GM12878 (cell line): ENCODE data around the gene PRR3. TPM values are rescaled to one million over a fixed set of nuclear protein-coding genes. Genes with fewer than 3 reads are reported as not detected.

ENCODE experiments used
- ATF7 ChIP-seq: fragments of 450-650 bp; IDR thresholded peaks from 2 replicates; pipeline ENCODE4 v1.6.1; 2016; ENCODE audit warnings: low read depth, mild to moderate bottlenecking
- CBX3 ChIP-seq: fragments of 200-600 bp; sonication (generic); IDR thresholded peaks from 2 replicates; pipeline ENCODE4 v1.6.1; 2016; ENCODE audit warnings: low read depth, borderline replicate concordance
- CREB1 ChIP-seq: IDR thresholded peaks from 2 replicates; pipeline ENCODE4 v1.6.1; 2012; ENCODE audit warnings: low read depth, mild to moderate bottlenecking, inconsistent platforms
- GABPA ChIP-seq: IDR thresholded peaks from 2 replicates; pipeline ENCODE4 v1.6.1; 2014; ENCODE audit warnings: antibody characterized with exemption, low read depth, mild to moderate bottlenecking, inconsistent platforms
- GATAD2B ChIP-seq: fragments of 450-650 bp; conservative IDR thresholded peaks from 2 replicates; pipeline ENCODE4 v1.6.1; 2017; ENCODE audit warnings: low read depth, mild to moderate bottlenecking, moderate library complexity
- IKZF2 ChIP-seq, 2 experiments: fragments of 450-650 bp; IDR thresholded peaks; 2 replicates each; pipeline ENCODE4 v1.6.1; 2017; ENCODE audit warnings: mild to moderate bottlenecking in 2 of 2, moderate library complexity in 2 of 2
- JUND ChIP-seq: IDR thresholded peaks from 2 replicates; pipeline ENCODE4 v1.6.1; 2012; ENCODE audit warnings: low read depth, mild to moderate bottlenecking, low read length, improper control_type of control experiment, moderate library complexity
- MTA3 ChIP-seq: IDR thresholded peaks from 2 replicates; pipeline ENCODE4 v1.6.1; 2012; ENCODE audit warnings: low read length, inconsistent platforms, borderline replicate concordance
- NFIC ChIP-seq: IDR thresholded peaks from 2 replicates; pipeline ENCODE4 v1.6.1; 2012; ENCODE audit warnings: low read depth, mild to moderate bottlenecking, inconsistent platforms, low read length, moderate library complexity
- NR2C2 ChIP-seq: IDR thresholded peaks from 2 replicates; pipeline ENCODE4 v1.6.1; 2011; ENCODE audit warnings: borderline replicate concordance, low read depth; ENCODE audit not compliant: control insufficient read depth, insufficient read length
- POLR2A ChIP-seq: IDR thresholded peaks from 2 replicates; pipeline ENCODE4 v1.6.1; 2011; ENCODE audit warnings: low read depth, mild to moderate bottlenecking, low read length
- SMARCA5 ChIP-seq: fragments of 450-650 bp; IDR thresholded peaks from 2 replicates; pipeline ENCODE4 v1.6.1; 2017; ENCODE audit warnings: mild to moderate bottlenecking
- SREBF1 ChIP-seq: IDR thresholded peaks from 2 replicates; pipeline ENCODE4 v1.6.1; 2012; ENCODE audit warnings: mild to moderate bottlenecking, low read length
- STAT1 ChIP-seq: fragments of 450-650 bp; conservative IDR thresholded peaks from 2 replicates; pipeline ENCODE4 v1.6.1; 2014; ENCODE audit warnings: antibody characterized with exemption, mild to moderate bottlenecking
- TCF3 ChIP-seq: IDR thresholded peaks from 2 replicates; pipeline ENCODE4 v1.6.1; 2012; ENCODE audit warnings: low read depth, mild to moderate bottlenecking, low read length, borderline replicate concordance; ENCODE audit not compliant: insufficient read depth
- YBX1 ChIP-seq: fragments of 450-650 bp; IDR thresholded peaks from 2 replicates; pipeline ENCODE4 v1.6.1; 2016; ENCODE audit warnings: antibody characterized with exemption
- ZNF24 ChIP-seq: fragments of 450-650 bp; IDR thresholded peaks from 2 replicates; pipeline ENCODE4 v1.6.1; 2017; ENCODE audit warnings: antibody characterized with exemption, mild to moderate bottlenecking
- ZNF274 ChIP-seq: IDR thresholded peaks from one replicate; pipeline ENCODE4 v1.8.0; 2011; ENCODE audit not compliant: insufficient read length, insufficient read depth
- polyA plus RNA-seq, 11 experiments: library from polyadenylated mRNA; depleted of rRNA in 4 of 11; unstranded in 6 of 11; stranded (reverse) in 5 of 11; fragments of >200 nt; fragmentation: Nextera tagmentation in 4 of 11; fragmentation: Illumina TruSeq in 1 of 11; extraction: Ambion mirVana in 4 of 11; extraction: Trizol in 1 of 11; gene quantifications; 1 replicate in 1 of 11; 2 replicates in 10 of 11; pipeline versions ENCODE4 v1.2.1 to v1.2.3, GENCODE V29; 2011 to 2016; ENCODE audit warnings: inconsistent platforms in 2 of 11, missing spikeins in 2 of 11, low read depth in 1 of 11
- total RNA-seq, 4 experiments: library from RNA; depleted of rRNA in 3 of 4; stranded (reverse); fragments of >200 nt in 3 of 4; fragmentation: Illumina TruSeq in 1 of 4; extraction: Trizol in 1 of 4; gene quantifications; 2 replicates each; pipeline versions ENCODE4 v1.2.1 to v1.2.3, GENCODE V29; 2013 to 2021
- TF ChIP-seq, protein P1 (sequence below): fragments of 450-650 bp; IDR thresholded peaks from 2 replicates; pipeline ENCODE4 v1.6.1; 2017; ENCODE audit warnings: borderline replicate concordance
- TF ChIP-seq, protein P2 (sequence below): IDR thresholded peaks from 2 replicates; pipeline ENCODE4 v1.6.1; 2012; ENCODE audit warnings: mild to moderate bottlenecking, low read depth, low read length
- TF ChIP-seq, protein P3 (sequence below): fragments of 450-650 bp; formaldehyde crosslinking; IDR thresholded peaks from 2 replicates; pipeline ENCODE4 v1.4.0; 2020; ENCODE audit warnings: mild to moderate bottlenecking, moderate library complexity
- TF ChIP-seq, protein P4 (sequence below): fragments of 450-650 bp; IDR thresholded peaks from 2 replicates; pipeline ENCODE4 v1.6.1; 2014; ENCODE audit warnings: mild to moderate bottlenecking

PRR3 gene
- total and polyA plus RNA-seq, 10 of the 15 experiments (the other 5 are each of a cell fraction or from before 2014, with no cell fraction given): 14.0 to 38.2 (median 20.5) TPM

DNA sequence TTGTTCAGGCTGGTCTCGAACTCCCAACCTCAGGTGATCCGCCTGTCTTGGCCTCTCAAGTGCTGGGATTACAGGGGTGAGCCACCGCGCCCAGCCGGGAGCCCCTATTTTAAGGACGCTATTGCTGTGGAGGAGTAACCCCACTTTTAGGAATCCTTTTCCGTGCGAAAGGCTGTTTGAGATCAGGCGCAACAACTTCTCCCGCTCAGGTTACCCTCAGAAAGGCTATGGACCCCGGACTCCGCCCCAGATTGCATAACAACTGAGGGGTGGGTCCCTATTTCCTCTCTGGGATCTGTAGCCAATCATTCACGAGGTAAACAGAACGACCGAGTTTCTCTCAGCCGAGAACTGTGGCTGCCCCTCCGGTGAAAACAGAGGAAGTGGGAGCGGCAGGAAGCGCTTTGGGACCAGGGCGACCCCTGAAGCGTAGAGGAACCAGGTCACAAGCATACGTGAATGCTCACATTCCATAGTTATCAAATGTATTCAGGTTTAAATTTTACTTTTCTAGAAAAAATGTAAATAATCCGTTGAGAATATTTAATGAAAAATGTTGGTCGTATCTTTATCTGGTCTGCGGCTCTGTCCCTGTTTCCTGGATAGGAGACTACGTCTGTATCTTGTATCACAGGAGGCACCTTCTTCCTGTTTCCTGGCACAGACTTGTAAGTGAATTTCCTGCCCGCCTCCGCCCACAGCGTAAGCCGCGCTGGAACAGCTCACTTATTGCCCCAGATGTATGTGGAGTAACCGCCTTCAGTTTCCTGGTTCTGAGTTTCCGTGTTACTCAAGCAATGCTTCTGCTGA lies 40.9 kb upstream of the PRR3 start (continued):
- TF ChIP-seq STAT1: 0 out of 2 replicates have a peak, but pooled peaks have one; percentile 17
- TF ChIP-seq NFIC: peak; percentile 73
- TF ChIP-seq SREBF1: no peak
- no peak for TF ChIP-seq YBX1
- TF ChIP-seq, protein P1, sequence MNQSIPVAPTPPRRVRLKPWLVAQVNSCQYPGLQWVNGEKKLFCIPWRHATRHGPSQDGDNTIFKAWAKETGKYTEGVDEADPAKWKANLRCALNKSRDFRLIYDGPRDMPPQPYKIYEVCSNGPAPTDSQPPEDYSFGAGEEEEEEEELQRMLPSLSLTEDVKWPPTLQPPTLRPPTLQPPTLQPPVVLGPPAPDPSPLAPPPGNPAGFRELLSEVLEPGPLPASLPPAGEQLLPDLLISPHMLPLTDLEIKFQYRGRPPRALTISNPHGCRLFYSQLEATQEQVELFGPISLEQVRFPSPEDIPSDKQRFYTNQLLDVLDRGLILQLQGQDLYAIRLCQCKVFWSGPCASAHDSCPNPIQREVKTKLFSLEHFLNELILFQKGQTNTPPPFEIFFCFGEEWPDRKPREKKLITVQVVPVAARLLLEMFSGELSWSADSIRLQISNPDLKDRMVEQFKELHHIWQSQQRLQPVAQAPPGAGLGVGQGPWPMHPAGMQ: no peak
- 0 out of 2 replicates have a peak, but pooled peaks have one; percentile 6 for TF ChIP-seq TCF3
- no peak for TF ChIP-seq ZNF24
- no peak; the same call in 1 of the 2 replicates for TF ChIP-seq SMARCA5
- 0 out of 2 replicates have a peak, but pooled peaks have one; percentile 51 for TF ChIP-seq GABPA
- 0 out of 2 replicates have a peak, but pooled peaks have one; percentile 32 for TF ChIP-seq GATAD2B
- TF ChIP-seq, protein P2, sequence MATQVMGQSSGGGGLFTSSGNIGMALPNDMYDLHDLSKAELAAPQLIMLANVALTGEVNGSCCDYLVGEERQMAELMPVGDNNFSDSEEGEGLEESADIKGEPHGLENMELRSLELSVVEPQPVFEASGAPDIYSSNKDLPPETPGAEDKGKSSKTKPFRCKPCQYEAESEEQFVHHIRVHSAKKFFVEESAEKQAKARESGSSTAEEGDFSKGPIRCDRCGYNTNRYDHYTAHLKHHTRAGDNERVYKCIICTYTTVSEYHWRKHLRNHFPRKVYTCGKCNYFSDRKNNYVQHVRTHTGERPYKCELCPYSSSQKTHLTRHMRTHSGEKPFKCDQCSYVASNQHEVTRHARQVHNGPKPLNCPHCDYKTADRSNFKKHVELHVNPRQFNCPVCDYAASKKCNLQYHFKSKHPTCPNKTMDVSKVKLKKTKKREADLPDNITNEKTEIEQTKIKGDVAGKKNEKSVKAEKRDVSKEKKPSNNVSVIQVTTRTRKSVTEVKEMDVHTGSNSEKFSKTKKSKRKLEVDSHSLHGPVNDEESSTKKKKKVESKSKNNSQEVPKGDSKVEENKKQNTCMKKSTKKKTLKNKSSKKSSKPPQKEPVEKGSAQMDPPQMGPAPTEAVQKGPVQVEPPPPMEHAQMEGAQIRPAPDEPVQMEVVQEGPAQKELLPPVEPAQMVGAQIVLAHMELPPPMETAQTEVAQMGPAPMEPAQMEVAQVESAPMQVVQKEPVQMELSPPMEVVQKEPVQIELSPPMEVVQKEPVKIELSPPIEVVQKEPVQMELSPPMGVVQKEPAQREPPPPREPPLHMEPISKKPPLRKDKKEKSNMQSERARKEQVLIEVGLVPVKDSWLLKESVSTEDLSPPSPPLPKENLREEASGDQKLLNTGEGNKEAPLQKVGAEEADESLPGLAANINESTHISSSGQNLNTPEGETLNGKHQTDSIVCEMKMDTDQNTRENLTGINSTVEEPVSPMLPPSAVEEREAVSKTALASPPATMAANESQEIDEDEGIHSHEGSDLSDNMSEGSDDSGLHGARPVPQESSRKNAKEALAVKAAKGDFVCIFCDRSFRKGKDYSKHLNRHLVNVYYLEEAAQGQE: no peak
- peak; percentile 89 to 92 for TF ChIP-seq IKZF2 (IDR thresholded peaks at IDR 0.05)
- TF ChIP-seq ATF7: peak; percentile 51
- TF ChIP-seq CREB1: peak; percentile 39; the same call in 1 of the 2 replicates
- no peak for TF ChIP-seq ZNF274
- TF ChIP-seq JUND: no peak
- no peak for TF ChIP-seq CBX3
- TF ChIP-seq MTA3: no peak
- TF ChIP-seq POLR2A: peak; percentile 55
- TF ChIP-seq NR2C2: no peak
- TF ChIP-seq, protein P3, sequence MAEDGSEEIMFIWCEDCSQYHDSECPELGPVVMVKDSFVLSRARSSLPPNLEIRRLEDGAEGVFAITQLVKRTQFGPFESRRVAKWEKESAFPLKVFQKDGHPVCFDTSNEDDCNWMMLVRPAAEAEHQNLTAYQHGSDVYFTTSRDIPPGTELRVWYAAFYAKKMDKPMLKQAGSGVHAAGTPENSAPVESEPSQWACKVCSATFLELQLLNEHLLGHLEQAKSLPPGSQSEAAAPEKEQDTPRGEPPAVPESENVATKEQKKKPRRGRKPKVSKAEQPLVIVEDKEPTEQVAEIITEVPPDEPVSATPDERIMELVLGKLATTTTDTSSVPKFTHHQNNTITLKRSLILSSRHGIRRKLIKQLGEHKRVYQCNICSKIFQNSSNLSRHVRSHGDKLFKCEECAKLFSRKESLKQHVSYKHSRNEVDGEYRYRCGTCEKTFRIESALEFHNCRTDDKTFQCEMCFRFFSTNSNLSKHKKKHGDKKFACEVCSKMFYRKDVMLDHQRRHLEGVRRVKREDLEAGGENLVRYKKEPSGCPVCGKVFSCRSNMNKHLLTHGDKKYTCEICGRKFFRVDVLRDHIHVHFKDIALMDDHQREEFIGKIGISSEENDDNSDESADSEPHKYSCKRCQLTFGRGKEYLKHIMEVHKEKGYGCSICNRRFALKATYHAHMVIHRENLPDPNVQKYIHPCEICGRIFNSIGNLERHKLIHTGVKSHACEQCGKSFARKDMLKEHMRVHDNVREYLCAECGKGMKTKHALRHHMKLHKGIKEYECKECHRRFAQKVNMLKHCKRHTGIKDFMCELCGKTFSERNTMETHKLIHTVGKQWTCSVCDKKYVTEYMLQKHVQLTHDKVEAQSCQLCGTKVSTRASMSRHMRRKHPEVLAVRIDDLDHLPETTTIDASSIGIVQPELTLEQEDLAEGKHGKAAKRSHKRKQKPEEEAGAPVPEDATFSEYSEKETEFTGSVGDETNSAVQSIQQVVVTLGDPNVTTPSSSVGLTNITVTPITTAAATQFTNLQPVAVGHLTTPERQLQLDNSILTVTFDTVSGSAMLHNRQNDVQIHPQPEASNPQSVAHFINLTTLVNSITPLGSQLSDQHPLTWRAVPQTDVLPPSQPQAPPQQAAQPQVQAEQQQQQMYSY (CRISPR knock-in tag): no peak
- TF ChIP-seq, protein P4, sequence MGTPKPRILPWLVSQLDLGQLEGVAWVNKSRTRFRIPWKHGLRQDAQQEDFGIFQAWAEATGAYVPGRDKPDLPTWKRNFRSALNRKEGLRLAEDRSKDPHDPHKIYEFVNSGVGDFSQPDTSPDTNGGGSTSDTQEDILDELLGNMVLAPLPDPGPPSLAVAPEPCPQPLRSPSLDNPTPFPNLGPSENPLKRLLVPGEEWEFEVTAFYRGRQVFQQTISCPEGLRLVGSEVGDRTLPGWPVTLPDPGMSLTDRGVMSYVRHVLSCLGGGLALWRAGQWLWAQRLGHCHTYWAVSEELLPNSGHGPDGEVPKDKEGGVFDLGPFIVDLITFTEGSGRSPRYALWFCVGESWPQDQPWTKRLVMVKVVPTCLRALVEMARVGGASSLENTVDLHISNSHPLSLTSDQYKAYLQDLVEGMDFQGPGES: no peak
